HuH-7.5 (cell line): Measurements from ENCODE around the gene HSF5.
"Not testable (repeated sequence)": the region's sequence is repeated elsewhere in the genome, so short reads cannot be mapped to it uniquely, and the experiment has no call there.

Experiments
- DNase-seq: peaks from one replicate; pipeline ENCODE4 v3.0.0; 2011; ENCODE audit warnings: low spot score

The HSF5 gene

DNA sequence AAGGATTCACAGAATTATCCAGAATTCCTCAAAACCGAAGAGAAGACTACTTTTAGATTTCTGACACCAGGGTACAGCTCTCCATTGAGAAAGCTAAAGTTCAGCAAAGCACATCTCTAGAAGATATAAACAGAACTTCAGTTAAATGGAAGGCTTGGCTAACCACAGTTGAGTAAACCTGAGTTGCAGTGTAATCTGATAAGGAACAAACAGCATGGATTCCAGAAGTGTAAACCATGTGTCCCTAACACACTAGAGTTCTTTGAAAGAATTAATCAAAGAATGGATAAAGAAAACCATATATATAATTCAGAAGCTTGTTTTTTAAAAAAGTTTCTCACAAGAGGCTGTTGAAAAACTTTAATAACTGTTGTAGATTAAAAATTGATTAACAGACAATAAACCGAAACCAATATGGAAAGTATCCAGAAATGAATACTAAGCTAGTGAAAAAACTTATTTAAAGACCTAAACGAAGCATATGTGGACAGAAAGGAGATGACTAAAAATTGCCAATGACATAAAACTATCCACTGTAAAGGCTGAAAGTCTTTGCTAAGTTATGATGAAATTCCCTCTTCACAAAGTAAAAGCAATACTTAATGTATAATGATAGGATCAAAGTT is 75.1 kb downstream of the HSF5 start:
- DNase-seq = no peak

DNA sequence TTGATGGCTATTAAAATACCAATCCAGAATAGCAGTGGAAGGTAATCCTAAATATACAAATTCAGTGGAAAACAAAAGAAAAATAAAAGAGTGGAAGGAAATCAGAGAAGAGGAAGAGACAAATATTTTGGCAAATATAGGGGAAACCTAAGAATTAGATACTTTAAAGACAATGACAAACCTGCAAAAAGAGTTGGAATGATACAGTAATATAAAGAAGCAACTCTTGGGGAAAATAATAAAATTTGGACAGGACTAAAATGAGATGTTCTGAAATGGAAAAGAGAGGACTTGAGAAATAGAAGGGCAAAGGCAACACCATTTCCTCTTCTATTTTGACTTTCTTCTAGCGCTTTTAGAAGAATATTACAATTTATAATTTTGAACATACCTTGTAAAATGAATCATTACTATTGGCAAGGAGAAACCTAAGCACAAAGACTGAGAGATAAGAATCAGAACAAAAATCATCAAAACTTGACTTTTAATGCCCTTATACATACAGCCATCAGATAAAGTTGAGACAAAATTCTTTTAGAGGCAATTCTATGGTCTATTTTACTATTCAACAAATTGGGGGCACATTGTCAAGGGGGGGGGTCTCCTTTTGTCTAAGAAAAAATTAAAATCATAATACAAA is 76.0 kb downstream of the HSF5 start:
- DNase-seq = no peak

DNA sequence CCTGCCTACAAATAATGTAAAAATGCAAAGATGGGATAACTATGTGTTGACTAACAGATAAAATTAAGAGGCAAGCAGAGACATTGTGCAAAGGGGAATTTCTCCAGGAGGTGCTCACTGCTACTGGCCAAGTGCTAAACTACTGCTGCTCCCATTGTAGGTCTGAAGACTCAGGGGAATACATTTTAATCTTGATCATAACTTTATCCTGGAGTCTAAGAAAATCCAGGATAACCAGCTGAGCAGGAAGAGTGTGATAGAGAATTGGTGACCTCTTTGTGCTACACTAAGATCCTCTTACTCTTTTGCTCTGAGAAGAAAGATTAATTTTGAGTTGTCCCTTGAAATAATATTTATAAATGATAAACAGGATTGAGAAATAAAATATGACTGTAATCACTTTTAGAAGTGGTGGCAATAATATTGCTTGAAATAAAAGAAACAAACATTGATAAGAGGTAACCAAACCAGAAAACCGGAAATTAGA is 76.8 kb downstream of the HSF5 start:
- no peak for DNase-seq

DNA sequence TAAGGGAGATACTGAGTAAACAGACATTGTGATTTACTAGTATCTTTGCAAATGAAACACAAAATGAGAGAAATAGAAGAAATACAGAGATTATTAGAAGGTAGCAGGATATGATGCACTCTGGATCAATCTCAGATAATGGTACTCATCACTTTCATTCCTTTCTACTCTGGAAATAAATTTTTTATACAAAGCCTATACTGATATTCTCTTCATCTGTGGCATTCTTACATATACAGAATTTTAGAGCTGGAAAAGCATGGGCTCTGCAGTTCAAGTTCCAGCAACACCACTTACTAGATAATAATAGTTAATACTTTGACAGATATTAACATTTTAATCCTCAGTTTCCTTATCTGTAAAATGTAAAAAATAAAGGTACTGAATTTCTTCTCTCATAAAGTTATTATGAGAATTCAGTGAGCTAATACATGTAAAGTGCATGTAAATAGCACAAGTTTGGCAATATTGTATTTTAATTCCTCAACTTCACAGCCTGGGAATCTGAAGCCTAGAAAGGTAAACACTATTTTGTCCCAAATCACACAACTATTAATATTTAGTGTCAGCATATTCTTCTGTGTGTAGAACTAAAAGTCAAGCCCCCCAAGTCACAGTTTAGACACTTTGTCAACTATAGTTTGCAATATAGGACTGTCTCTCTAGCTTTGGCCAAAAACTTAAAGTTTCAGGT is 77.3 kb downstream of the HSF5 start:
- no peak for DNase-seq

DNA sequence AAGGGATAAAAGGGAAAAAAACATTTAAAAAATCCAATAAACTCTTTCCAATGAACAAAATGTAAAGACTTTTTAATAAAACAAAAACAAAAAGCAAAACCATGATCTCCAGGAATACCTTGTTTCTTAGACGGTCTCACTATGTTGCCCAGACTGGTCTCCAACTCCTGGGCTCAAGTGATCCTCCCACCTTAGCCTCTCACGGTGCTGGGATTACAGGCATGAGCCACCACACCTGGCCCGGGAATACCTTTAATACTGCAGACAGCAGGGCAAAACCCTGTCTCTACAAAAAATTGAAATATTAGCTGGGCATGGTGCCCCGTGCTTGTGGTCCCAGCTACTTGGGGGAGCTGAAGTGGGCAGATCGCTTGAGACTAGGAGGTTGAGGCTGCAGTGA is 78.8 kb downstream of the HSF5 start:
- DNase-seq = no peak

DNA sequence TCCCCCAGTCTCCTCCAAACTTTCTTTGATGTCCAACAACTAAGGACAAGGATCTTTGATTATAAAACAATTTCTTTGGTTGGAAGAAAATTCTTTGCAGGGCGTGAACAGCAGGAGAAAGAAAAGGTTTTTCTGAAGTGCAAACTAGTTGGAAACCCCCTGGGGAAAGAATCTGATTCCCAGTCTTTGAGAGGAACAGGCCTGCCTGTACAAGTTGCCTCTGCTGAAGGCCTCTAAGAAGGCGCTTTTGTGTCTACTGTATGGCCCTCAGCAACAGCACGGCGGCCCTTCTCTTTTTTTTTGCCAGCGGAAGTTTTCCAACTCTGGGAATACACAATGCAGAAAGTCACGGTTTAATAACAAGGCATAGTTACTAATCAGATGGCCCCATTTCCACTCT is 84.9 kb downstream of the HSF5 start:
- no peak for DNase-seq

DNA sequence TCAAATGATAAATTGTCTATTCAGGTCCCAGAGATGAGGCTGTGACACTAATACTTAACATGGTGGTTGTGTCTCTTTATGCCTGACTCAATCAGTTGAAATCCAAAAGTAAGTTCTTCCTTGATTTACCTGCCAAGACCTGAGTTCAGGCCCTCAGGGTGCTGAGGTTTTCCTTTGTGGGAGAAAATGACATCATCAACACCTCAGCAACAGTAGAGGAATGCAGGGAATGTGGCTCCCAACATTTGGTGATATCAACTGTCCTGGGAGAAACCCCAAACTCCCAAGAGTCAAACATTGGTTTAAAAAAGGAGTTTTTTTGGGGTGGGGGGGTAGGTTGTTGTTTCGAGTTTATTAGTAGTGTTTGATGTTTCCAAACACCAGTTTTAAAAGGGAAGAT is 85.5 kb downstream of the HSF5 start:
- DNase-seq = no peak

DNA sequence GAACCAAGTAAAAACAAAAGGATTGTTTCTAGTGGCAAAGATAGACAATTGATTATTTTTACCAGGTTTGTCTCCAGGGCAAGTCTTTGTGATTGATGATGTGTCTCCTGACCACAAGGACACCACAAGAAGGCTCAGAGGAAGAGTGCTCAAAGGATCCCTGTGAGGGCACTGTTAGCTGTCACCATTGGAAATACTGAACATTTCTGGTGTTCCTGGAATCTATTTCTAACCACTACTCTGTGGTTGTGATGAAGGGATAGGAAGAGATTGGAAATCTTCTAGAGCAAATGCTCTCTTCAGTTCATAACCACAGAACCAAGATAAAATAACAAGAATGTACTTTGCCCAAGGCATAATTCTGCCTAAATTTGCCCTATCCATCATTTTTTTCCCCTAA is 86.2 kb downstream of the HSF5 start:
- DNase-seq = no peak

DNA sequence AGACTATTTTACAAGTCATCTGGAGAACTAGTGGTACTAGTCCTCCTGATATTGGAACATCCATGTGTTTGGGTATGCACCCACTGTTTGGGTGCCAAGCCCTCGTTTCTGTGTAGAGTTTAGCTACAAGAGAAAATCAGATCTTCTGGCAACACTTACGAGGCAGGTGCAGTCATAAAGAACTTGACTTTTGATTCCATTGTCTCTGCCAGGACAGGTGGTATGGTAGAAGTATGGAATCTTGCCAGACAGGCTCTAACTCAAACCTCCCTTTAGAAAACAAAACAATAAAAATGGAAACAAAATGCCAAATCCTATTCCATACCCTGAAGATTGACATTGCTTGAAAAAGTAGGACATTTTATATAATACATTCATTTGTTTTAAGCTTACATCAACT is 86.9 kb downstream of the HSF5 start:
- no peak for DNase-seq

DNA sequence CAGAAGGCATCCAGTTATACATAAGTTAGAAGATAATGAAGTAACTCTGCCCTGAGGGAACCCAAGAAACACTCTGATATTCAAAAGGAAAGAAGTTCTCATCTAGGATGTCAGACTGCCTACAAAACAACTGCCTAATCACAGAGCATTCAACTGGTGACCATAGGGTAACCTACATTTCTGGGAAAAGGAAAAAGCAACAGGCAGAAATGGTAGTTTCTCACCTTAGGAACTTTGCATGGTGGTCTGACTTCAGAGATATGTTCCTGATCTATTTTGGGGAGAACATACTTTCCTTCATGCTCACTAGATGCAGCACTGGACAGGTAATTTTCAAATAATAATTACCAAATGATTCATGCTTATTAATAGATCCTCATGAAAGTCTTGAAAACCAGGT is 87.4 kb downstream of the HSF5 start:
- no peak for DNase-seq

DNA sequence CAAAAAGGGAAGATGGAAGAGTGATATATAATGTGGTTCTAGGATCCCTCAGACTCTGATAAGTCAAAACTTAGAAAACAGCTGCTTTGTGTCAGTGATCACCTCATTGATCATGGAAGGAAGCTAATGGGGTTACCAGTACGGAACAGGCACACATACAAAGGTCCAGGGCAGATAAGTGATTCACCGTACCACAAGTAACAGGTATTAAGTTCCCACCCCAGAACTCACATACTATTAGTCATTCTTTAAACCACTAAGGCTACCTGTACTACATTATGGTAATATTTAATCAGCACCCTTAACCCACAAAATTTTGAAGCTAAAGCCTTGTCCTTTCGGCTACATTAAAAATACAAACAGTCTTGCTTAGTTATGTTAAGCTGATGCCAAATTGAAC is 88.2 kb downstream of the HSF5 start:
- no peak for DNase-seq

DNA sequence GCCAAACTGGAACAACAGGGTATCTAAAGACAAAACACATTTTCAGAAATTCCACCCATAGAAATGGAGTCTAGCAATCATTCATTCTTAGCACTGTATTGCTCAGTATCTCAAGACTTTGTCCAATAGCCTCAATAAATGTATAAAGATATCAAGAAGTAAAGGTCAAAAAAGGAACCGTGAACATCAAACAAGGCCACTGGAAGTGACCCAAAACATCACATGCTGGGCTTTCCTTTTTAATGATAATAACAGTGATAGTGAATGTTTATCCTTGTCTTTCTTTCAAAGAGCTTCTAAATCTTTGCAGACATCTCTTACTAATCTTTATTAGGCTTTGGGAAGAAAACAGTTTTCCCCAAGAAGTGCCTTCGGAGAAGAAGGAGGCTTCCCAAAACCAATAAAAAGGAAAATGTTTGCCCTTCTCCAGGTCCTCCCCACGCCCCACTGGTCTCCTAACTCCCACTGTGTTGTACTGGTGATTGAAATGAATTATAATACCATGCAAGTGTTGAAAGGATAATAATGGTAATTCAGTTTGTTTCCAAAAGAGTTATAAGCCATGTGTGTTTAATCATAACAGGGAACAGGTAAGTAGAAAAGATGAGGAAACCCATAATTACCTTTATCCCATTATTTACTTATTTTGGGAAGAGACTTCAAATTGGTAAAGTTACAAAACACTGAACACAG is 89.5 kb downstream of the HSF5 start:
- DNase-seq = no peak

DNA sequence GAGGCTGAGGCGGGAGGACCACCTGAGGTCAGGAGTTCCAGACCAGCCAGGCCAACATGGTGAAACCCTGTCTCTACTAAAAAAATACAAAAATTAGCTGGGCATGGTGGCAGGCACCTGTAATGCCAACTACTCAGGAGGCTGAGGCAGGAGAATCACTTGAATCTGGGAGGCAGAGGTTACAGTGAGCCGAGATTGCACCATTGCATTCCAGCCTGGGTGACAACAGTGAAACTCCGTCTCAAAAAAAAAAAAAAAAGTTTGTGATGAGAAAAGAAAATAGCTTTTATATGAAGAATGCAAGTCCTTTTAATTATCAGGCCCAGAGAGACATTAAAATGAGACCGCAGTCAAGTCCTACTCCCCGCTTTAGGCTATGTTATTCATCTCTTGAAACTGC is 90.8 kb downstream of the HSF5 start:
- DNase-seq = not testable (repeated sequence)

DNA sequence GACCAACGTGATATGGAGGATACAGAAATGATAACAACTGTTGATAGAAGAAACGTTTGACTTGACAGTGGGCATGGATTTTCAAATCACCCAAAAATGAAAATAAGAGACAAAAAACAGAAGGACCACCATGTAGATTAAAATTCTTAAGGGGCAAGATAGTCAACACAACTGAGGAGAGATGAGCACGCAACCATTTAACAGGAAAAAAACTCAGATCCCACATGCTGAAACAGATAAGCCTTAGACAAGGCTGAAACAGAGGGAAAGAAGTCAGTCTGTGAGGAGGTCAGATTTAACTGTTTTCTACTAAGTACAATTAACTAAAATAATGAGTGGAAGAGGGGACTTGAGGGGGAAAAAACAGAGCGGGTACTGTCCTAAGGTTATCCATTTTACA is 92.0 kb downstream of the HSF5 start:
- no peak for DNase-seq

DNA sequence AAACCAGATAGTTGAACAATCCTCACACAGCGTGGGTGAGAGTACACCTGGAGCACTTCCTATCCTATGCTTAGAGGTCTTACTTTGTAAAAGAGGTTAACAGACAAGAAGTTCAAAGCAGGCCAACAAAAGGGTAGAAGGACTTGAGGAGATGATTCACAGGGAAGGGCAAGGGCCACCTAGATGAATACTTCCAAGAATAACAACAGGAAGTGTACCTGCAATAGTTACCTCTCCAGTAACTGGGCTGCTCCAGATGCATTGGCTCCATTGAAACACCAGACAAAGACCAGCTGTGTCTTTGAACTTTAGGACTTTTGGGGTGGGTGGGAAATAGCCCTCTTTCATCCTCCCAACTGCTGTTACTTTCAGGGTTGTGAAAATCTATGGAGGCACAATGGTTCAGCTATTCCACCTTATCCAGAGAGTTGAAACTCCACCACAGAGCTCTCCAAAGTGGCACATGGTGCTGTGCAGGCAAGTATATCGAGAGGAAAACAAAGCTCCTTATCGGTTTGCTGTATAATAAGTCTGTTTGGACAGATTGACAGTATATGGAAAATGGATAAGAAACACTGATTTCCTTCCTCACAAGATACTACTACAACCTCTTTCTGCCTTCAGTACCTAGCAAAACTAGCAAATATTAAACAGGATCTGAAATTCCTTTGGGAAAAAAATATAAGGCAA is 93.5 kb downstream of the HSF5 start:
- DNase-seq = no peak

DNA sequence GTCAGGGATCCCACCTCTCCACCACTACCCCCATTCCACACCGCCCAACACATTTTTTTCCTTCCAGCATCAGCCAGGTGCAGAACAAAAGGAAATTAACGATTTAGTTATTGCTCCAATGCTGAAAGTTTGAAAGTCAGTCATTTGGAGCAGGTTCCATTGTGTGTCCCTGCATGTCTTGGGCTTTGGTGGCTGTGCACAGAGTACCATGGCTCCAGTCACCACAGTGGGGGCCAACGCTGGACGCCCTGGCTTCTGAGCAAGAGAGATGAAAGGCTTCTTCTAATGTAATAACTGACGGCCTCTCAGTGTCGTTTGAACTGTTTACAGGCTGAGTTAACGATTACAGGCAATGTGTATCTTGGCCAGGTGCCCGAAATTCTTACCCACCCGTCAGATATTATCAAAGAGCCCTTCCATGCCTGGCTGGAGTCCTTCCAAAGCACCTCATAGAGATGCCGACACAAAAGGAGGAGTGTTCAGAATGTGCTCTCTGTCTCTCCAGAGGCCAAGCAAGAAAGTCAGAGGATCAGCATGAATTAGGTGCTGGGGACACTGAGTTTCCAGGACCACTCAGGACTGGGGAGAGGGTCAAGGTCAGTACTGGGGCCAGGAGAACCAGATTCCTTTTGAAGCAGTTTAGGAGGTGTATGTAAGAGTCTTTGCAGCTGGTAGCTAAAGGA is 96.8 kb downstream of the HSF5 start:
- DNase-seq = peak; percentile 39

DNA sequence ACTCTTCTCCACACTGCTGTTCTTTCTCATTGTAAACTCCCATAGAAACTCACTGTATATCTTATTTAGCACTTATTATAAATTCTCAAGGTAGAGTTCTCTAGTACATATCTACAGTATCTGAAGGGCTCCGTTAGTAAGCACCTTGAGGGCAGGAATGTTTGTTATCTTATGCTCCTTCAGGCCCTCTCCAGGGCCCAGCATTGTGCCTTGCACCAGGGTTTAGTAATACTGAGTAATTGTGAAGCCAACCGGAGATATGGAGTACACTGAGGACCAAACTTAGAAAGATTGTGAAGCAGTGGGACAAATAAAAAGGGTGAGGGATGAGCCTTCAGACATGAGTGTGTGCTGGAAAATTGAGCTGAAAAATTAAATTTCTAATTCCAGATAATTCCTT is 97.3 kb downstream of the HSF5 start:
- no peak for DNase-seq

DNA sequence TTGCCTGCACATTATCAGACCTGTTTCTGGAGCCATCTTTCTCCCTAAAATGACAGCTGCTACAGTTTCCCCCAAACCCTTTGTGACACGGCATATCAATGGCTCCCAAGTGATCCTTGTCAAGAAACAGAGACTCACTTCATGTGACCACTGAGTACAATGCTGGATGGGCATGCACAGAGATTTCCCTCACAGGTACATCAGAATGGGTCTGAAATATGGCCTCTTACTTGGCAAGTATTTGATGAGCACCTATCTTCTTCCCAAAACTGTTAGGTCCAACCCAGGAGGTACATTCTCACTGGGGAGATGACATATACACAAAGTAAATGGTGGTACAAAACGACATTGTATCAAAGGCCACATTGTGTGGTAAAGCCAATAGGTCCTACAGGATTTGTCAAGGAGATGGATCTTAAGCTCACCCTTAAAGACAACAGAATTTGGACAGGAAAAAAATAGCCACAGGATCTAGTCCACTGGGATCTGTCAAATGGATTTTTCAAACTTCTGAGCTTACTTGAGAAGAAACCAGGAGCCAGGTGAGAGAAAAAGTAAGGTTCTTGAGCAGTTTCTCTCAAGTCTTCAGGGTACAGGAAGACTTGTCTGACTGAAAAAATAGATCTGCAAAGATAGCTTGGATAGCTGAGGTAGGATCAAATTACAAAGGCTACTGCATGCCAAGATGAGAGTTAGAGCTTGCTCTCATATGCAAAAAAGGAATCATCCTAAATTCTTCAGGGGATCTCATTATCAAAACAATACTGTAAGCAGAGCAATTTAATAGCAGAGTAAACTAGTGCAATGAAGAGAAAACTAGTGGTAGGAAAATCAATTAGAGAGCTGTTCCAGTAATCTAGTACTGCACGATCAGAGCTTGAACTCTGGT is 99.7 kb downstream of the HSF5 start:
- DNase-seq = no peak

DNA sequence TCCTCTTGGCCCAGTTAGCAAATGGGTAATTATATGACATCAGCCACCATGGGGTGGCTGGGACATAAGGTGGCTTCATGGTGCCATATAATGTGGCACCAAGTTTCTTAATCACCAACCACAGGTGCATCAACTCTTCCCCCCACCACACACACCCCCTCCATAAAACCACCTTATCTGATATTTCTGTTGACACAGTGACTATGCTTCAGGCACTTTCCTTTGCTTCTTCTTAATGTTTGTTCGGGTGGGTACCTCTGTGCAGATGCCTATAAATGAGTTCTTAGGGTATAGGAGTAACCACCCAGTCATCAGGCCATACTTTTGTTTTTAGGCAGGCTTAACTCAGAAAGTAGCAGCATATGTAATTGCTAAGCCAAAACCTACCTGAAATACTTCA is 100.4 kb downstream of the HSF5 start:
- DNase-seq = no peak

DNA sequence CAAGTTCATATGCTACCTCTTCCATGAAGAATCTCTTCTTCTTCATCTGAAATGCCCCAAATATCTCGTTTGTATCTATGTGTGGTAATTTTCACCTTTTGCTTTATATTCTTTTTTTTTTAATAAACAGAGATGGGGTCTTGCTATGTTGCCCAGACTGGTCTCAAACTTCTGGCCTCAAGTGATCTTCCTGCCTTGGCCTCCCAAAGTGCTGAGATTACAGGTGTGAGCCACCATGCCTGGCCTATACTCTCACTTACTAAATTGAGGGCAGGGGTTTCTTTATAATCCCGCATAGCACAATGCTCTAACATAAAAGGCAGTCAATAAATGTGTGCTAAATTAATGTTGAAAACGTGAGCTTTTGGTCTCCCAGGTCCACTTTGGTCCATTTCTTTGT is 101.5 kb downstream of the HSF5 start:
- no peak for DNase-seq
